Kidney (tissue), 14 donors: ENCODE results near the gene SYDE2. TPM values are rescaled to one million over a fixed set of nuclear protein-coding genes. Genes with fewer than 3 reads are reported as not detected.

Experiments used
- DNase-seq, 5 donors: peaks; one replicate each; pipeline ENCODE4 v3.0.0-alpha.2; 2013 to 2020
- FAIRE-seq: peaks from 2 replicates; lab custom pipeline; 2012; peaks lifted over from hg19 to GRCh38; lab: Jason Lieb, UNC
- H3K27ac ChIP-seq, 2 donors: one replicate each; pipeline ENCODE4 v1.7.0; 2013; ENCODE audit warnings: low read depth in 2 of 2, low read length in 2 of 2, inconsistent platforms in 1 of 2
- H3K27me3 ChIP-seq: one replicate; pipeline ENCODE4 v1.7.1; 2013; ENCODE audit warnings: low read length, inconsistent platforms; ENCODE audit not compliant: control insufficient read depth, insufficient read depth
- H3K36me3 ChIP-seq, 3 donors: one replicate each; pipeline versions ENCODE4 v1.7.0 to v1.7.1; 2013; ENCODE audit warnings: low read length in 3 of 3, control low read depth in 1 of 3, inconsistent platforms in 1 of 3; ENCODE audit not compliant: insufficient read depth in 3 of 3, control insufficient read depth in 2 of 3
- H3K4me1 ChIP-seq, 3 donors: one replicate each; pipeline versions ENCODE4 v1.7.0 to v1.7.1; 2013; ENCODE audit warnings: low read length in 3 of 3, inconsistent platforms in 1 of 3, low read depth in 1 of 3; ENCODE audit not compliant: control insufficient read depth in 2 of 3, insufficient read depth in 2 of 3
- H3K4me3 ChIP-seq, 3 donors: one replicate each; pipeline versions ENCODE4 v1.7.0 to v1.8.1; 2013; ENCODE audit warnings: low read length in 3 of 3, control low read depth in 1 of 3, inconsistent platforms in 1 of 3
- H3K9ac ChIP-seq, 3 donors: one replicate each; pipeline versions ENCODE4 v1.7.0 to v1.7.1; 2013; ENCODE audit warnings: low read length in 3 of 3, control low read depth in 1 of 3, inconsistent platforms in 1 of 3
- H3K9me3 ChIP-seq, 3 donors: one replicate each; pipeline versions ENCODE4 v1.7.0 to v1.7.1; 2013; ENCODE audit warnings: low read length in 3 of 3, control low read depth in 1 of 3, inconsistent platforms in 1 of 3; ENCODE audit not compliant: control insufficient read depth in 2 of 3, insufficient read depth in 1 of 3
- CTCF ChIP-seq: IDR thresholded peaks from 3 replicates; pipeline ENCODE4 v1.5.1; 2012; ENCODE audit warnings: mild to moderate bottlenecking, moderate library complexity, borderline replicate concordance; ENCODE audit not compliant: insufficient read depth; ENCODE audit errors: extremely low read depth
- intact Hi-C: fragments of 100-400 bp; cut with DNase I; formaldehyde crosslinking; loops from one replicate; pipeline ENCODE4 v1.11.1; 2022
- polyA plus RNA-seq: library from polyadenylated mRNA; stranded (reverse); fragments of 350-450 nt; fragmentation: Illumina TruSeq; extraction: RNeasy Lipid Tissue Mini Kit (QIAGEN cat#74804); gene quantifications from one replicate; pipeline ENCODE4 v1.2.3, GENCODE V29; 2014; ENCODE audit warnings: low read depth, low replicate concordance; ENCODE audit not compliant: insufficient read depth
- total RNA-seq: library from RNA; stranded (reverse); fragmentation: NEBNext Ultra II Directional; extraction: Animal tissue kit (Norgen Biotek cat#: 25700); gene quantifications from one replicate; pipeline ENCODE4 v1.2.1, GENCODE V29; 2021
- donor health status: control.
- donor health status: control.
- donor health status: control.
- donor health status: control.
- donor health status: control.
- donor health status: DM: yes; HTN: yes; CAD: no.
- donor health status: Normal renal cell carcinoma (clear cell type).

Gene SYDE2
- total and polyA plus RNA-seq, 2 donors from 2014 or later: 1.3 to 7.0 TPM

GRCh38 chr1:85128316-85128715 lies 72.5 kb downstream of the SYDE2 start:
- Histone ChIP-seq H3K27ac (no peak overlapping the region), H3K27me3 (no peaks in the 10 kb centered on the region), H3K36me3 (no peaks in the 10 kb centered on the region), H3K9me3 (no peaks in the 10 kb centered on the region), H3K9ac (no peak overlapping the region), H3K4me1 (no peaks in the 10 kb centered on the region), H3K4me3 (no peak overlapping the region)
- no peak for TF ChIP-seq CTCF
- no peak for DNase-seq
- FAIRE-seq: no peak
- intact Hi-C loops: no loop called here

GRCh38 chr1:85125891-85126290 lies 74.9 kb downstream of the SYDE2 start:
- Histone ChIP-seq H3K4me3 (no peak overlapping the region), H3K9ac (no peak overlapping the region), H3K4me1 (no peaks in the 10 kb centered on the region), H3K9me3 (no peaks in the 10 kb centered on the region), H3K36me3 (no peaks in the 10 kb centered on the region), H3K27me3 (no peaks in the 10 kb centered on the region), H3K27ac (no peak overlapping the region)
- TF ChIP-seq CTCF: no peak
- intact Hi-C loops: no loop called here
- DNase-seq (peak in 1 of 5 donors; percentile 42), FAIRE-seq (no peak)

- no peaks in the 10 kb centered on the region for H3K9me3 ChIP-seq
- no peaks in the 10 kb centered on the region for H3K36me3 ChIP-seq
- intact Hi-C loops: no loop called here
- no peak for FAIRE-seq
- H3K4me1 ChIP-seq: no peaks in the 10 kb centered on the region
- no peak for DNase-seq
- H3K27ac ChIP-seq: no peak overlapping the region
- H3K9ac ChIP-seq: no peak overlapping the region
- no peak overlapping the region for H3K4me3 ChIP-seq
- no peaks in the 10 kb centered on the region for H3K27me3 ChIP-seq
- TF ChIP-seq CTCF: no peak
These were observed 76.7 kb downstream of the SYDE2 start for GRCh38 chr1:85124091-85124490.

- H3K4me3 ChIP-seq: no peak overlapping the region
- intact Hi-C loops: no loop called here
- FAIRE-seq (no peak), DNase-seq (no peak)
- H3K27me3 ChIP-seq: no peaks in the 10 kb centered on the region
- TF ChIP-seq CTCF: no peak
- H3K27ac ChIP-seq: no peak overlapping the region
- H3K4me1 ChIP-seq: no peaks in the 10 kb centered on the region
- no peak overlapping the region for H3K9ac ChIP-seq
- H3K9me3 ChIP-seq: no peaks in the 10 kb centered on the region
- H3K36me3 ChIP-seq: no peaks in the 10 kb centered on the region
These were observed 78.6 kb downstream of the SYDE2 start for GRCh38 chr1:85122169-85122568.
